NCI-H526 treated with DMSO at 0.1 percent for 48 hours (cell line): ENCODE results near the gene CACNG4.
"Not testable (repeated sequence)": the region's sequence is repeated elsewhere in the genome, so short reads cannot be mapped to it uniquely, and the experiment has no call there.

Experiments
- DNase-seq: peaks from one replicate; lab custom pipeline; 2025; lab: John Stamatoyannopoulos, UW

Gene CACNG4

GRCh38 chr17:67018471-67019434 is 54.2 kb downstream of the CACNG4 start:
- DNase-seq = no peak

DNA sequence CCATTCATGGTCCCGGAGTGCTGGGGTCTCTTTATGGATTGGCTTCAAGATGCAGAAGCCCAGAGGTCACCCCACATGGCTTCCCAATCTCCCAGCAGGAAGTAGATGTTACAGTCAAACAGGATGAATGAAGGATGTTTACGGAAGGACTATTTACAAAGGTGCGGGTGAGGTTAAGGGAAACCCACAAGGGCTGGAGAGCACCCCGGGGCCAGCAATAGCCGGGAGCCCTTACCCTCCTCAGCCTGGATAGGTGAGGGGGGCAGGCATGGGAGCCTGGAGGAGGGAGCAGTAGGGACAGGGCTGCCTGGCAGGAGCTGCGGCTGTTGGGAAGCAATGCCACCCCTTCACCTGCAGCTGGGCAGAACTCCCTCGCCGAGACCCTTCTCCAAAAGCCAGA is 55.3 kb downstream of the CACNG4 start:
- no peak for DNase-seq

DNA sequence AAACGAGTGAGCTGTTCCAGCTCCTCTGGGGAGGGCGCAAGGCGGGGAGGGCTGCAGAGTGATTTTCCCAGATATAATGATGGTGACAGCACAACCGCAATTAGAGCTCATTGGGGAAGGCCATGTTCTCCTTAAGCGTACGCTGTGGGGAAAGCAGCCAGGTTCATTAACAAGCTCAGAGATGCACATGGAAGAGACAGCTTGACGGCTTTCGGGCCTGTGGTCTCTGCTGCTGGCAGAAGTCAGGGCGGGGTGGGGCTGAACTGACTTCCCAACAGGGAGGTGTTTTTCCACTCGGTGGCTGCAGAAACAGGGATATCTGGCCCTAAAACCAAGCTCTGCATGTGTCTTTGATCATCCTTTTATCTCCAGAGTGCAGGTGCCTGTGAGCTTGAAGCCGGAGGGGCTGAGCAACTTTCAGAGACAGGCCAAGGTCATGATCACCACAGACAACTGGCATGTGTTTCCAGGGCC is 55.8 kb downstream of the CACNG4 start:
- no peak for DNase-seq

GRCh38 chr17:67021196-67021595 is 56.7 kb downstream of the CACNG4 start:
- no peak for DNase-seq

DNA sequence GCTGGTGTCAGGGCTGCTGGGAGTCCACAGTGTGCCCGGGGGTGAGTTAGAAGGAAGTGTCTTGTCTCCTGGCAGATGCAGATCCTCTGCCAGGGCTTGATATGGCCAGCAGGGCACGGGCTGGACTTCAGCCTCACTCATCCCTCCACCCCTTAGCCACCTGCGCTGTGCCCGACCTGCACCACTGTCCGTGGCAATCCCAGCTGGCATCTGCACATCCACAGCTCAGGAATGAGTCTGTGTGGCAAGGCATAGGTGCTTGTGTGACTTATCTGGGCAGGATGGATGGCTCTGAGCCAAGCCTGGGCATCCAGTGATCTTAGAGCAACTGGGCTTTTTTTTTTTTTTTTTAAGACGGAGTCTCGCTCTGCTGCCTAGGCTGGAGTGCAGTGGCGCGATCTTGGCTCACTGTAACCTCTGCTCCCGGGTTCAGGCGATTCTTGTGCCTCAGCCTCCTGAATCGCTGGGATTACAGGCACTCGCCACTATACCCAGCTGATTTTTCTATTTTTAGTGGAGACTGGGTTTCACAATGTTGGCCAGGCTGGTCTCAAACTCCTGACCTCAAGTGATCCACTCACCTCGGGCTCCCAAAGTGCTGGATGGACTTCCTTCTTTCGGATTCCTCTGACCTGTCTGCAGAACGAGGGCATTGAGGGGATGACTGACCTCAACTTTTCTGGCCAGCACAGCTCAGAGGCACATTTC is 57.4 kb downstream of the CACNG4 start:
- DNase-seq = no peak

DNA sequence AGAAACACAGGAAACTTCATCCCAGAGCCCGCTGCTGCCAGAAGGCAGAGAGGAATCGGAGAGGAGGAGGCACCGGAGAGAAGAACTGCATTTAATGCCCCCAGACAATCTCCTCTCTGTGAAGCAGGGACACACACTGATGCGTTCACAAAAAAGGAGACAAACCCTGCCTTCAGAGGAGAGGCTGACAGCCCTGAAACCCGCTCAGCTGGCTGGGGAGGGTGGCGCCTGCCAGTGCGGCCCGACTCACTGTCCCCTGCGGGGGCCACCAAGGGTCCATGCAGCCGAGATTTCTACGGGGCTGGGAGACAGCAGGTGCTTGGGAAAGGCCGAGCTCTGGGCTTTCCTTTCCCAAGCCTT is 57.9 kb downstream of the CACNG4 start:
- DNase-seq = no peak

GRCh38 chr17:67024736-67025135 is 60.2 kb downstream of the CACNG4 start:
- DNase-seq = no peak

GRCh38 chr17:67025216-67025792 is 60.8 kb downstream of the CACNG4 start:
- no peak for DNase-seq

DNA sequence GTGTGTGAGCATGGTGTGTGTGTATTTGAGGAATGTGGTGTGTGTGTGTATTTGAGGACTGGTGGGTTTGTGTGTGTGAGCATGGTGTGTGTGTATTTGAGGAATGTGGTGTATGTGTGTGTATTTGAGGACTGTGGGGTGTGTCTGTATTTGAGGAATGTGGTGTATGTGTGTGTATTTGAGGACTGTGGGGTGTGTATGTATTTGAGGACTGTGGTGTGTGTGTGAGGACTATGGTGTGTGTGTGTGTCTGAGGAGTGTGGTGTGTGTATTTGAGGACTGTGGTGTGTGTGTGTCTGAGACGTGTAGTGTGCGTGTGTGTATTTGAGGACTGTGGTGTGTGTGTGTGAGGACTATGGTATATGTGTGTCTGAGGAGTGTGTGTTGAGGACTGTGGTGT is 61.8 kb downstream of the CACNG4 start:
- DNase-seq = no peak

GRCh38 chr17:67027031-67027628 is 62.6 kb downstream of the CACNG4 start:
- no peak for DNase-seq

DNA sequence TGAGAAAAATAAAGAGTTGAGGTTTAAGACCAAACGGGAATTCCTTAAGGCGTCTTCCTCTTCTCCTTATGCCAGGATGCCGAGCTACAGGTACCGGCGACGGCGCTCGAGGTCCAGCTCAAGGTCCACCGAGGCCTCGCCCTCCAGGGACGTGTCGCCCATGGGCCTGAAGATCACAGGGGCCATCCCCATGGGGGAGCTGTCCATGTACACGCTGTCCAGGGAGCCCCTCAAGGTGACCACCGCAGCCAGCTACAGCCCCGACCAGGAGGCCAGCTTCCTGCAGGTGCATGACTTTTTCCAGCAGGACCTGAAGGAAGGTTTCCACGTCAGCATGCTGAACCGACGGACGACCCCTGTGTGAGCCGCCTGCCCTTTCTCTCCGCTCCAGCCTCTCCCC is 66.1 kb downstream of the CACNG4 start:
- DNase-seq = no peak

DNA sequence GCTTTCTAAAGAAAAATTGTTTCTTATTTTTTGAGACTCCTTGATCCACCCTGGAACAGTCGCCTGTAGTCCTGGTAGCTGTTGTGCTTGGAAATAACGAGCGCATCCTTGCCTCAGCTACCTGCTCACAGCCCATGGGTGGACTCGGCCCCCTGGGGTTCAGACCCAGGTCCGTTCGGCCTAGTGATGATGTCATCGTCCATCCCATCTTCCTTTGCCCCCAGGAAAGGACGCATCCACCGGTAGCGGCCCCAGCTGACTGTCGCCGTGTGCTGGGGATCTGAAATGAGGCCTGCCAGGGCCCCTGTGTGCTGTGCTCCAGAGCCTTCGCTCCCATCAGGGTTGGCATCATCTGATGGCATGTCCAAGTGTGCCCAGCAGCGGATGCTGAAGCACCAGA is 67.9 kb downstream of the CACNG4 start:
- DNase-seq = no peak

- DNase-seq = no peak
Measured at GRCh38 chr17:67032985-67033384, 68.5 kb downstream of the CACNG4 start.

- no peak for DNase-seq
Measured at GRCh38 chr17:67033613-67034012, 69.1 kb downstream of the CACNG4 start.

DNA sequence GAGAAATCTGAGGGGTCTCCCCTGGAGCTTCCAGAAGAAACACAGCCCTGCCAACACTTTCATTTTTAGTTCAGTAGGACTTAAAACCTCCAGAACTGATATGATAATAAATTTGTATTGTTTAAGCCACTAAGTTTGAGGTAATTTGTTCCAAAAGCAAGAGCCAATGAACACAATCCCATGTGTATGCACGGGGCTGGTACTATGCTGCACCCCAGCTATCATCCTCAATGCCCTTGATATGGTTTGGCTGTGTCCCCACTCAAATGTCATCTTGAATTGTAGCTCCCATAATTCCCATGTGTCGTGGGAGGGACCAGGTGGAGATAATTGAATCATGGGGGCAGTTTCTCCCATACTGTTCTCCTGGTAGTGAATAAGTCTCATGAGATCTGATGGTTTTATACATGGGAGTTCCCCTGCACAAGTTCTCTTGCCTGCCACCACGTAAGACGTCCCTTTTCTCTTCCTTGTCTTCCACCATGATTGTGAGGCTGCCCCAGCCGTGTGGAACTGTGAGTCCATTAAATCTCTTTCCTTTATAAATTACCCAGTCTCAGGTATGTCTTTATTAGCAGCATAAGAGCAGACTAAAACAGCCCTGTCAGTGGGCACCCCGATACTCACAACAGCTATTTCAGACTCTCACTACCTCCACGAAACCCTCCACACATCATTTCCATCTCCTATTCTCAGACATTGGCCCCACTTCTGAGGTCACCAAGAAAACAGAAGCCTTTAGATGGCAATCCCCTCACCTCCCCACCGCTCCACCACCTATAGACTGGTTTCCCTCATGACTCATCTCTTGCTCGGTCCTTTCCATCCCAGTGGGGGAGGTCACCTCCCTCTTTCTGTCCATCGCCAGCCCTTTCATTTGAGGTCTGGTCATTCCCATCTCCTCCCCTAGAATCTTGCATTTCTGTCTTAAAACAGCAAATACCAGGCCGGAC is 70.9 kb downstream of the CACNG4 start:
- no peak for DNase-seq

GRCh38 chr17:67038861-67039365 is 74.4 kb downstream of the CACNG4 start:
- no peak for DNase-seq

DNA sequence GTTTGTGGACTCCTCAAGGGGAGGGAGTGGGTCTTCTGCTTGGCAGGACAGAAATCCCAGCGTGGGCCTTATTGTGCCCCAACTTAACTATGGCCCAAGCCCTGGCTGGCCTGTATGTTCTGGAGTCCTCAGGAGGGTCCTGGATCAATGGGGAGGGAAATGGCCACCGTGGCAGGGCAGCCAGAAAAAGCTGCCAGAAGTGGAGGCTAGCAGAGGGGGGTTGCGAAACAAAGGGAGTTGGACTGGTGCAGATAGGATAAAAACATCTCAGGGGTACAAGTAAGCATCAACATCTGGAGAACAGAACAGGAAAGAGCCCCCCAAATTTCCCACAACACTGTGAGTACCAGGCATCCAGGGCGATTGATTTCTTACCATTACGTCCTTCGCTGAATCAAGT is 76.1 kb downstream of the CACNG4 start:
- DNase-seq = no peak

DNA sequence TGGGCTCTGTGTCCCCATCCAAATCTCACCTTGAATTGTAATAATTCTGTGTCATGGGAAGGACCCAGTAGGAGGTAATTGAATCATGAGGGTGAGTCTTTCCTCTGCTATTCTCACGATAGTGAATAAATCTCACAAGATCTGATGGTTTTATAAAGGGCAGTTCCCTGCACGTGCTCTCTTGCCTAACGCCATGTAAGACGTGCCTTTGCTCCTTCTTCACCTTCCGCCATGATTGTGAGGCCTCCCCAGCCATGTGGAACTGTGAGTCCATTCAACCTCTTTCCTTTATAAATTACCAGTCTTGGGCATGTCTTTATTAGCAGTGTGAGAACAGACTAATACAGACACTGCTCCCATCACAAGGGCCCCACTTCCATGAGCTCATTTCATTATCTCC is 76.6 kb downstream of the CACNG4 start:
- DNase-seq = not testable (repeated sequence)

DNA sequence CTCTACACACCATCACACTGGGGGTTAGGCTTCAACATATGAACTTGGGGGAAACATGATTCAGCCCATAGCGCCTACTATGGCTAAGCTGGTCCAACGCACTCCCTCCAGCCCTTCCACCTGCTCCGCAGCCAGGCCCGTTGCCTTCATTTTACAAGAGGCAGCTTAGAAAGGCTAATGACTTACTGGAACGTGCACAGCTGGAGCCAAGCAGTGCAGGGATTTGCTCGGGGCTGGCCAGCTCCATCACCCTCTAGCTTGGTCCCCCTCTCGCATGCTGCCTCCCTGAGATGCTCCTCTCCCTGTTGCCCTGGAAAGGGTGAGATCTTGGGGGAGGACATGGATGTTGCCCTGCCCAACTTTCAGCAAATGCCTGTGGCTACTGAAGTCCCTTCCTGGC is 77.0 kb downstream of the CACNG4 start:
- no peak for DNase-seq

GRCh38 chr17:67041941-67042899 is 77.7 kb downstream of the CACNG4 start:
- no peak for DNase-seq
